HepG2 (cell line): ENCODE measurements around the gene TMEM125. TPM values are rescaled to one million over a fixed set of nuclear protein-coding genes. Genes with fewer than 3 reads are reported as not detected.

Experiments
- ATAC-seq: fragments of 200-7000 bp; cut with Tn5 transposase; 3 replicates; pipeline ENCODE4 v1.9.1; 2020; ENCODE audit warnings: mild to moderate bottlenecking, moderate library complexity
- BruUV-seq: library from RNA; stranded (reverse); fragments of 400-500 nt; replicated peaks from 2 replicates; lab custom pipeline; 2021; lab: Mats Ljungman, UMichigan
- CTCF ChIA-PET: fragments of 300-600 bp; formaldehyde crosslinking; extraction: SDS; loops from one replicate; lab custom pipeline; 2021; ENCODE audit warnings: low total read pairs, inconsistent platforms, low intra/inter-chr PET ratio; lab: Yijun Ruan, JAX
- POLR2A ChIA-PET: fragments of 350-600 bp; sonication (Branson Sonifier 250); formaldehyde crosslinking; loops from one replicate; lab custom pipeline; 2020; ENCODE audit warnings: antibody characterized with exemption, inconsistent platforms; lab: Yijun Ruan, JAX
- DNase-seq: peaks from one replicate; pipeline ENCODE4 v3.0.0-alpha.2; 2015; ENCODE audit warnings: low spot score
- FAIRE-seq: peaks from 3 replicates; lab custom pipeline; 2011; peaks lifted over from hg19 to GRCh38; lab: Jason Lieb, UNC
- H2AFZ ChIP-seq: one replicate; pipeline ENCODE4 v1.6.1; 2011; ENCODE audit warnings: low read length, inconsistent platforms
- H3K27ac ChIP-seq: fragments of 300-600 bp; 3 replicates; pipeline ENCODE4 v1.8.0; 2011; ENCODE audit warnings: mixed run types, mild to moderate bottlenecking, mixed read lengths, low read length, inconsistent platforms; ENCODE audit not compliant: insufficient read depth; ENCODE audit errors: extremely low read length
- H3K27me3 ChIP-seq, 2 experiments: fragments of 200-600 bp in 1 of 2; 2 replicates in 1 of 2; 3 replicates in 1 of 2; pipeline versions ENCODE4 v1.6.0 to v1.8.0; 2011; ENCODE audit warnings: low read length in 2 of 2, mild to moderate bottlenecking in 2 of 2, moderate library complexity in 2 of 2, inconsistent platforms in 1 of 2; ENCODE audit not compliant: insufficient read depth in 2 of 2, control insufficient read depth in 1 of 2
- H3K36me3 ChIP-seq, 2 experiments: fragments of 200-600 bp in 1 of 2; replicated peaks in 1 of 2; 2 replicates in 1 of 2; 3 replicates in 1 of 2; pipeline versions ENCODE4 v1.5.1 to v1.8.0; 2011; ENCODE audit warnings: low read length in 2 of 2, inconsistent platforms in 1 of 2; ENCODE audit not compliant: insufficient read depth in 2 of 2, control insufficient read depth in 1 of 2
- H3K4me1 ChIP-seq: 2 replicates; pipeline ENCODE4 v1.5.1; 2012; ENCODE audit warnings: low read length, inconsistent platforms; ENCODE audit not compliant: insufficient read depth
- H3K4me2 ChIP-seq: 2 replicates; pipeline ENCODE4 v1.6.0; 2011; ENCODE audit warnings: low read depth, low read length, inconsistent platforms
- H3K4me3 ChIP-seq, 3 experiments: fragments of 200-600 bp in 1 of 3; sonication (generic), shearing (Covaris generic) in 1 of 3; replicated peaks in 1 of 3; 2 replicates each; pipeline ENCODE4 v1.5.1; 2011 to 2016; ENCODE audit warnings: low read length in 3 of 3, inconsistent platforms in 2 of 3, low read depth in 2 of 3, mild to moderate bottlenecking in 2 of 3, control low read depth in 1 of 3, mixed read lengths in 1 of 3; ENCODE audit not compliant: insufficient read depth in 1 of 3
- H3K79me2 ChIP-seq: one replicate; pipeline ENCODE4 v1.6.1; 2011; ENCODE audit warnings: low read length, inconsistent platforms; ENCODE audit not compliant: insufficient read depth
- H3K9ac ChIP-seq: 2 replicates; pipeline ENCODE4 v1.6.0; 2011; ENCODE audit warnings: mild to moderate bottlenecking, low read depth, low read length, inconsistent platforms; ENCODE audit not compliant: insufficient read depth
- H3K9me3 ChIP-seq: 2 replicates; pipeline ENCODE4 v1.5.1; 2012; ENCODE audit warnings: mild to moderate bottlenecking, low read length
- H4K20me1 ChIP-seq: 2 replicates; pipeline ENCODE4 v1.6.0; 2011; ENCODE audit warnings: inconsistent platforms, mild to moderate bottlenecking, low read length, moderate library complexity; ENCODE audit not compliant: insufficient read depth
- BHLHE40 ChIP-seq: IDR thresholded peaks from 2 replicates; pipeline ENCODE4 v1.6.1; 2011; ENCODE audit warnings: low read length, improper control_type of control experiment
- CREB1 ChIP-seq, 2 experiments: fragments of 450-650 bp in 1 of 2; IDR thresholded peaks; 2 replicates each; pipeline ENCODE4 v1.6.1; 2016 to 2017; ENCODE audit warnings: control low read depth in 1 of 2, mild to moderate bottlenecking in 1 of 2, missing compliant biosample characterization in 1 of 2, missing genetic modification characterization in 1 of 2
- FOSL2 ChIP-seq: sonication (generic); formaldehyde crosslinking; IDR thresholded peaks from 2 replicates; pipeline ENCODE4 v1.4.0; 2020; ENCODE audit warnings: missing genetic modification reagents
- MXI1 ChIP-seq: IDR thresholded peaks from 3 replicates; pipeline ENCODE4 v1.6.1; 2012; ENCODE audit warnings: low read depth, low read length, inconsistent platforms, borderline replicate concordance
- MYC ChIP-seq: sonication (generic); formaldehyde crosslinking; IDR thresholded peaks from 2 replicates; pipeline ENCODE4 v1.9.0; 2021; ENCODE audit warnings: missing genetic modification reagents, borderline replicate concordance
- NR2F6 ChIP-seq, 2 experiments: IDR thresholded peaks; 2 replicates each; pipeline ENCODE4 v1.6.1; 2016; ENCODE audit warnings: antibody characterized with exemption in 1 of 2, mild to moderate bottlenecking in 1 of 2
- RAD21 ChIP-seq: fragments of 450-650 bp; formaldehyde crosslinking; IDR thresholded peaks from 2 replicates; pipeline ENCODE4 v1.5.0; 2020; ENCODE audit warnings: mild to moderate bottlenecking
- RARA ChIP-seq: IDR thresholded peaks from 2 replicates; pipeline ENCODE4 v1.6.1; 2016; ENCODE audit warnings: missing genetic modification reagents, missing compliant biosample characterization
- RXRA ChIP-seq: sonication (generic); formaldehyde crosslinking; IDR thresholded peaks from 2 replicates; pipeline ENCODE4 v1.5.1; 2020; ENCODE audit warnings: missing genetic modification reagents
- TBX3 ChIP-seq: fragments of 450-650 bp; IDR thresholded peaks from 2 replicates; pipeline ENCODE4 v1.6.1; 2017; ENCODE audit warnings: antibody characterized with exemption, mild to moderate bottlenecking, inconsistent platforms, borderline replicate concordance
- TCF7 ChIP-seq: sonication (generic); IDR thresholded peaks from 2 replicates; pipeline ENCODE4 v1.6.1; 2016; ENCODE audit warnings: antibody characterized with exemption, low read depth
- TCF7L2 ChIP-seq: IDR thresholded peaks from 2 replicates; pipeline ENCODE4 v1.6.1; 2011; ENCODE audit warnings: mild to moderate bottlenecking, low read depth, low read length, moderate library complexity
- TSC22D2 ChIP-seq: sonication (generic); formaldehyde crosslinking; IDR thresholded peaks from 2 replicates; pipeline ENCODE4 v1.5.1; 2020; ENCODE audit warnings: missing genetic modification reagents, mild to moderate bottlenecking, borderline replicate concordance
- ZBTB21 ChIP-seq: sonication (generic); formaldehyde crosslinking; IDR thresholded peaks from 2 replicates; pipeline ENCODE4 v1.4.0; 2020; ENCODE audit warnings: missing genetic modification reagents
- WGBS: methylation state at CpG from one replicate; pipeline ENCODE4 v1.1.6; 2017; ENCODE audit warnings: low lambda C conversion rate; 5-methylcytosine and 5-hydroxymethylcytosine counted together
- in situ Hi-C: cut with HindIII; loops from 2 replicates; pipeline ENCODE4 v1.10.0; 2017; ENCODE audit warnings: low pct_unique_long_range_greater_than_20kb; ENCODE audit not compliant: extremely low pct_ligation_motif_present
- intact Hi-C: fragments of 100-400 bp; cut with micrococcal nuclease; formaldehyde crosslinking; loops from one replicate; pipeline ENCODE4 v1.10.0; 2022; ENCODE audit not compliant: unreplicated experiment
- polyA plus RNA-seq, 8 experiments: library from polyadenylated mRNA; depleted of rRNA in 3 of 8; stranded (reverse) in 7 of 8; unstranded in 1 of 8; fragments of >200 nt; fragmentation: Illumina TruSeq in 4 of 8; extraction: Trizol in 4 of 8; gene quantifications; 2 replicates each; pipeline versions ENCODE4 v1.2.1 to v1.2.3, GENCODE V29; 2011 to 2016; ENCODE audit warnings: low read depth in 4 of 8, missing spikeins in 1 of 8, mixed read lengths in 1 of 8; ENCODE audit not compliant: insufficient read depth in 1 of 8
- total RNA-seq, 5 experiments: library from RNA; depleted of rRNA; stranded (reverse); fragments of >200 nt; fragmentation: Illumina TruSeq; extraction: Trizol; gene quantifications; 2 replicates each; pipeline ENCODE4 v1.2.3, GENCODE V29; 2016; ENCODE audit warnings: low read depth in 1 of 5
- TF ChIP-seq, protein P1 (sequence below): sonication (generic); formaldehyde crosslinking; IDR thresholded peaks from 2 replicates; pipeline ENCODE4 v1.5.1; 2020; ENCODE audit warnings: mild to moderate bottlenecking, missing genetic modification reagents, borderline replicate concordance
- TF ChIP-seq, protein P2 (sequence below): sonication (generic); formaldehyde crosslinking; IDR thresholded peaks from 2 replicates; pipeline ENCODE4 v1.8.0; 2022; ENCODE audit warnings: missing genetic modification reagents, mild to moderate bottlenecking, borderline replicate concordance
- TF ChIP-seq, protein P3 (sequence below): sonication (generic); formaldehyde crosslinking; IDR thresholded peaks from 2 replicates; pipeline ENCODE4 v1.5.1; 2020; ENCODE audit warnings: mild to moderate bottlenecking, missing genetic modification reagents, moderate library complexity

The TMEM125 gene
- total and polyA plus RNA-seq, 2 of the 13 experiments (the other 11 are each of a cell fraction or from before 2014, with no cell fraction given), result 0.03 TPM; not detected in 1

DNA sequence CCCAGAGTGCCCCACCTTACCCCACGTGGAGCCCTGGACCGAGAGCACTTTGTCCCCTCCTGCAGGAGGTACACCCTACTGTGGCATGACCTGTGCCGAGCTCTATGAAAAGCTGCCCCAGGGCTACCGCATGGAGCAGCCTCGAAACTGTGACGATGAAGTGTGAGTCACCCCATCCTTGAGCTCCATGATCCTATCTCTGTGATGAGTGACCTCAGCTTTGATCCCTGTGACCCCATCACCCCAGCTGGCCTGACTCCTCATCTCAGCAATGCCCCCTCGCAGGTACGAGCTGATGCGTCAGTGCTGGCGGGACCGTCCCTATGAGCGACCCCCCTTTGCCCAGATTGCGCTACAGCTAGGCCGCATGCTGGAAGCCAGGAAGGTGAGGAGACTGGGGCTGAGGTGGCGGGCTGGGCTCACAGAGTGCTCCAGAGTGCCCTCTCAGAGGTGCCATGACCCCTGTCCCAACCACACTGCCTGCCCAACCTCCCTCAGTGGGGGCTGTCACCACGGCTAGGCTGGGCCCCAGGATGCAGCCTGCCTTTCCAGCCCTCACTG, 51.6 kb downstream of the TMEM125 start:
- ATAC-seq, result peak; percentile 40
- CTCF ChIA-PET, result no interaction called here
- 6% methylated on average over 3 of the region's 16 CpGs for WGBS
- TF ChIP-seq, protein P1, sequence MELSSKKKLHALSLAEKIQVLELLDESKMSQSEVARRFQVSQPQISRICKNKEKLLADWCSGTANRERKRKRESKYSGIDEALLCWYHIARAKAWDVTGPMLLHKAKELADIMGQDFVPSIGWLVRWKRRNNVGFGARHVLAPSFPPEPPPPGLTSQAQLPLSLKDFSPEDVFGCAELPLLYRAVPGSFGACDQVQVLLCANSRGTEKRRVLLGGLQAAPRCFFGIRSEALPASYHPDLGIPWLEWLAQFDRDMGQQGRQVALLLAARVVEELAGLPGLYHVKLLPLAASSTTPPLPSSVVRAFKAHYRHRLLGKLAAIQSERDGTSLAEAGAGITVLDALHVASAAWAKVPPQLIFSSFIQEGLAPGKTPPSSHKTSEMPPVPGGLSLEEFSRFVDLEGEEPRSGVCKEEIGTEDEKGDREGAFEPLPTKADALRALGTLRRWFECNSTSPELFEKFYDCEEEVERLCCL, result no peak
- TF ChIP-seq FOSL2 (CRISPR knock-in tag) (peak; percentile 86), RAD21 (no peak), TSC22D2 (CRISPR knock-in tag) (no peak), MYC (CRISPR knock-in tag) (0 out of 2 replicates have a peak, but pooled peaks have one; percentile 20), RXRA (CRISPR knock-in tag) (peak; percentile 50; the same call in 1 of the 2 replicates), ZBTB21 (CRISPR knock-in tag) (0 out of 2 replicates have a peak, but pooled peaks have one; percentile 41), CREB1 (IDR thresholded peaks at IDR 0.05) (peak; percentile 78), CREB1 (CRISPR knock-in tag; IDR thresholded peaks at IDR 0.05) (0 out of 2 replicates have a peak, but pooled peaks have one; percentile 37), RARA (CRISPR knock-in tag) (peak; percentile 52), MXI1 (peak; percentile 18; the same call in 1 of the 3 replicates), NR2F6 (IDR thresholded peaks at IDR 0.05) (peak; percentile 59; the same call in 1 of the 2 replicates), NR2F6 (CRISPR knock-in tag; IDR thresholded peaks at IDR 0.05) (peak; percentile 72; the same call in 1 of the 2 replicates), BHLHE40 (0 out of 2 replicates have a peak, but pooled peaks have one; percentile 15), TBX3 (no peak; the same call in 1 of the 2 replicates), TCF7L2 (no peak), TCF7 (peak; percentile 66; the same call in 1 of the 2 replicates)
- TF ChIP-seq, protein P2, sequence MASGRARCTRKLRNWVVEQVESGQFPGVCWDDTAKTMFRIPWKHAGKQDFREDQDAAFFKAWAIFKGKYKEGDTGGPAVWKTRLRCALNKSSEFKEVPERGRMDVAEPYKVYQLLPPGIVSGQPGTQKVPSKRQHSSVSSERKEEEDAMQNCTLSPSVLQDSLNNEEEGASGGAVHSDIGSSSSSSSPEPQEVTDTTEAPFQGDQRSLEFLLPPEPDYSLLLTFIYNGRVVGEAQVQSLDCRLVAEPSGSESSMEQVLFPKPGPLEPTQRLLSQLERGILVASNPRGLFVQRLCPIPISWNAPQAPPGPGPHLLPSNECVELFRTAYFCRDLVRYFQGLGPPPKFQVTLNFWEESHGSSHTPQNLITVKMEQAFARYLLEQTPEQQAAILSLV (CRISPR knock-in tag), result no peak
- TF ChIP-seq, protein P3, sequence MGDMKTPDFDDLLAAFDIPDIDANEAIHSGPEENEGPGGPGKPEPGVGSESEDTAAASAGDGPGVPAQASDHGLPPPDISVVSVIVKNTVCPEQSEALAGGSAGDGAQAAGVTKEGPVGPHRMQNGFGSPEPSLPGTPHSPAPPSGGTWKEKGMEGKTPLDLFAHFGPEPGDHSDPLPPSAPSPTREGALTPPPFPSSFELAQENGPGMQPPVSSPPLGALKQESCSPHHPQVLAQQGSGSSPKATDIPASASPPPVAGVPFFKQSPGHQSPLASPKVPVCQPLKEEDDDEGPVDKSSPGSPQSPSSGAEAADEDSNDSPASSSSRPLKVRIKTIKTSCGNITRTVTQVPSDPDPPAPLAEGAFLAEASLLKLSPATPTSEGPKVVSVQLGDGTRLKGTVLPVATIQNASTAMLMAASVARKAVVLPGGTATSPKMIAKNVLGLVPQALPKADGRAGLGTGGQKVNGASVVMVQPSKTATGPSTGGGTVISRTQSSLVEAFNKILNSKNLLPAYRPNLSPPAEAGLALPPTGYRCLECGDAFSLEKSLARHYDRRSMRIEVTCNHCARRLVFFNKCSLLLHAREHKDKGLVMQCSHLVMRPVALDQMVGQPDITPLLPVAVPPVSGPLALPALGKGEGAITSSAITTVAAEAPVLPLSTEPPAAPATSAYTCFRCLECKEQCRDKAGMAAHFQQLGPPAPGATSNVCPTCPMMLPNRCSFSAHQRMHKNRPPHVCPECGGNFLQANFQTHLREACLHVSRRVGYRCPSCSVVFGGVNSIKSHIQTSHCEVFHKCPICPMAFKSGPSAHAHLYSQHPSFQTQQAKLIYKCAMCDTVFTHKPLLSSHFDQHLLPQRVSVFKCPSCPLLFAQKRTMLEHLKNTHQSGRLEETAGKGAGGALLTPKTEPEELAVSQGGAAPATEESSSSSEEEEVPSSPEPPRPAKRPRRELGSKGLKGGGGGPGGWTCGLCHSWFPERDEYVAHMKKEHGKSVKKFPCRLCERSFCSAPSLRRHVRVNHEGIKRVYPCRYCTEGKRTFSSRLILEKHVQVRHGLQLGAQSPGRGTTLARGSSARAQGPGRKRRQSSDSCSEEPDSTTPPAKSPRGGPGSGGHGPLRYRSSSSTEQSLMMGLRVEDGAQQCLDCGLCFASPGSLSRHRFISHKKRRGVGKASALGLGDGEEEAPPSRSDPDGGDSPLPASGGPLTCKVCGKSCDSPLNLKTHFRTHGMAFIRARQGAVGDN, result peak; percentile 42; the same call in 1 of the 2 replicates

More for the DNA sequence above, 51.6 kb downstream of the TMEM125 start:
- H4K20me1 ChIP-seq, result no peaks in the 10 kb centered on the region
- H3K79me2 ChIP-seq, result no peaks in the 10 kb centered on the region
- H3K4me3 ChIP-seq, result no peak overlapping the region; a peak in 1 of 6 replicates
- no peaks in the 10 kb centered on the region for H3K36me3 ChIP-seq
- BruUV-seq, result no TSS peak
- peak overlapping the region; percentile 13; the same call in 1 of the 2 replicates for H3K4me2 ChIP-seq
- intact Hi-C loops (no loop called here), in situ Hi-C loops (no loop called here)
- H3K27me3 ChIP-seq, result peaks cover 6 to 26% of the 10 kb centered on the region in 2 experiments; a peak in 4 of 5 replicates
- no peak overlapping the region for H3K27ac ChIP-seq
- DNase-seq (peak; percentile 38), FAIRE-seq (no peak)
- H2AFZ ChIP-seq, result no peak overlapping the region
- H3K9me3 ChIP-seq, result no peaks in the 10 kb centered on the region
- POLR2A ChIA-PET, result no interaction called here
- H3K4me1 ChIP-seq, result peaks cover 8% of the 10 kb centered on the region
- H3K9ac ChIP-seq, result no peak overlapping the region
